ENCODE results near the gene TFB2M. TPM values are rescaled to one million over a fixed set of nuclear protein-coding genes. Genes with fewer than 3 reads are reported as not detected.

TFB2M gene
- polyA plus RNA-seq (13.4 to 28.6 TPM (median 17.7 TPM) in 3 replicates), polyA minus RNA-seq (2.8 to 7.5 TPM (median 3.0 TPM) in 3 replicates)
- polyA plus RNA-seq (2011; ENCODE audit: low read depth) = 13.4 TPM
- polyA plus RNA-seq (2011; cell fraction: cytosol; rRNA removed) = 13.2 and 20.7 TPM in 2 replicates
- 14.1 and 23.2 TPM in 2 replicates for polyA plus RNA-seq (2011; cell fraction: nucleus; rRNA removed)
- 16.2 and 17.1 TPM in 2 replicates for polyA plus RNA-seq (2012; ENCODE audit: low replicate concordance)
- 6.3 TPM for polyA minus RNA-seq (2011; cell fraction: cytosol; rRNA and poly(A)+ RNA removed)
- polyA minus RNA-seq (2011; cell fraction: nucleus; rRNA and poly(A)+ RNA removed) = 6.2 and 9.8 TPM in 2 replicates

GRCh38 chr1:246566128-246566812 is at the start of gene TFB2M, which contains the start of gene CNST:
TFB2M (minus strand) TSS chr1:246566261; CDS start chr1:246566138, 123 bp downstream.
CNST (plus strand) TSS chr1:246566456; CDS start chr1:246591563, 25,107 bp downstream.
- FAIRE-seq = peak; percentile 82
- TF ChIP-seq CTCF (optimal IDR thresholded peaks at IDR 0.05 in 1 of 3, IDR thresholded peaks at IDR 0.05 in 1 of 3, conservative IDR thresholded peaks at IDR 0.05 in 1 of 3; ENCODE audit: extremely low read depth in 1 of 3, insufficient read depth in 2 of 3, low read length in 3 of 3) (no peak), EZH2 (IDR thresholded peaks at IDR 0.05; ENCODE audit: low read length) (no peak)
- no peaks in the 10 kb centered on the region for H4K20me1 ChIP-seq (ENCODE audit: control insufficient read depth, extremely low read depth, insufficient read depth, low read length)
- no peaks in the 10 kb centered on the region for H3K9me3 ChIP-seq (ENCODE audit: control insufficient read depth, low read depth, low read length)
- H3K4me1 ChIP-seq (ENCODE audit: control insufficient read depth, extremely low read depth, insufficient read depth, low read length) = peaks cover 15% of the 10 kb centered on the region
- peak within 1 kb of the TSS; percentile 94 for H3K9ac ChIP-seq (ENCODE audit: control insufficient read depth, extremely low read depth, insufficient read depth, low read length)
- H3K79me2 ChIP-seq (ENCODE audit: control insufficient read depth, insufficient read depth, low read length) = peaks cover 67% of the 10 kb centered on the region
- H3K27ac ChIP-seq (ENCODE audit: control insufficient read depth, insufficient read depth, low read length) = peak within 1 kb of the TSS; percentile 92
- H3K4me3 ChIP-seq (ENCODE audit: control insufficient read depth in 2 of 3, extremely low read depth in 1 of 3, insufficient read depth in 2 of 3, low read depth in 1 of 3, low read length in 3 of 3) = peak within 1 kb of the TSS; percentile 97 to 99 (median 99)
- dilution Hi-C loops (cut with MboI; ENCODE audit: extremely low pct_ligation_motif_present, low sequenced_read_pairs) = no loop called here
- no peaks in the 10 kb centered on the region for H3K27me3 ChIP-seq (ENCODE audit: control insufficient read depth, extremely low read depth, insufficient read depth, low read length)
- peak; percentile 75 for DNase-seq (ENCODE audit: low read depth, low spot score)
- H3K4me2 ChIP-seq (ENCODE audit: control insufficient read depth, extremely low read depth, insufficient read depth, low read depth, low read length) = peak within 1 kb of the TSS; percentile 69
- H3K9me1 ChIP-seq (ENCODE audit: control insufficient read depth, extremely low read depth, insufficient read depth, low read length) = no peaks in the 10 kb centered on the region
- peak within 1 kb of the TSS; percentile 90 for H2AFZ ChIP-seq (ENCODE audit: control insufficient read depth, low read length)
- H3K36me3 ChIP-seq (ENCODE audit: control insufficient read depth in 2 of 2, extremely low read depth in 1 of 2, insufficient read depth in 2 of 2, low read length in 2 of 2) = peaks cover 0 to 3% of the 10 kb centered on the region in 2 experiments

- DNase-seq (ENCODE audit: low read depth, low spot score) (no peak), FAIRE-seq (peak; percentile 71)
- Histone ChIP-seq H4K20me1 (ENCODE audit: control insufficient read depth, extremely low read depth, insufficient read depth, low read length) (no peaks in the 10 kb centered on the region), H2AFZ (ENCODE audit: control insufficient read depth, low read length) (peak overlapping the region; percentile 42), H3K4me3 (ENCODE audit: control insufficient read depth in 2 of 3, extremely low read depth in 1 of 3, insufficient read depth in 2 of 3, low read depth in 1 of 3, low read length in 3 of 3) (peak overlapping the region in 1 of 3 experiments; percentile 26), H3K27ac (ENCODE audit: control insufficient read depth, insufficient read depth, low read length) (peak overlapping the region; percentile 15), H3K36me3 (ENCODE audit: control insufficient read depth in 2 of 2, extremely low read depth in 1 of 2, insufficient read depth in 2 of 2, low read length in 2 of 2) (no peaks in the 10 kb centered on the region), H3K4me2 (ENCODE audit: control insufficient read depth, extremely low read depth, insufficient read depth, low read depth, low read length) (peak overlapping the region; percentile 71), H3K4me1 (ENCODE audit: control insufficient read depth, extremely low read depth, insufficient read depth, low read length) (peaks cover 21% of the 10 kb centered on the region), H3K27me3 (ENCODE audit: control insufficient read depth, extremely low read depth, insufficient read depth, low read length) (no peaks in the 10 kb centered on the region), H3K9ac (ENCODE audit: control insufficient read depth, extremely low read depth, insufficient read depth, low read length) (peak overlapping the region; percentile 23), H3K9me3 (ENCODE audit: control insufficient read depth, low read depth, low read length) (no peaks in the 10 kb centered on the region), H3K79me2 (ENCODE audit: control insufficient read depth, insufficient read depth, low read length) (peaks cover 7% of the 10 kb centered on the region), H3K9me1 (ENCODE audit: control insufficient read depth, extremely low read depth, insufficient read depth, low read length) (no peaks in the 10 kb centered on the region)
- dilution Hi-C loops (cut with MboI; ENCODE audit: extremely low pct_ligation_motif_present, low sequenced_read_pairs) = no loop called here
- TF ChIP-seq CTCF (optimal IDR thresholded peaks at IDR 0.05 in 1 of 3, IDR thresholded peaks at IDR 0.05 in 1 of 3, conservative IDR thresholded peaks at IDR 0.05 in 1 of 3; ENCODE audit: extremely low read depth in 1 of 3, insufficient read depth in 2 of 3, low read length in 3 of 3) = no peak
- no peak for TF ChIP-seq EZH2 (IDR thresholded peaks at IDR 0.05; ENCODE audit: low read length)
Observed at GRCh38 chr1:246613096-246613758, 47.2 kb upstream of the TFB2M start.
